ENCODE results near the gene ETV3. TPM values are rescaled to one million over a fixed set of nuclear protein-coding genes. Genes with fewer than 3 reads are reported as not detected.

Gene ETV3
- total and polyA plus RNA-seq, 10 of the 15 experiments (the other 5 are each of a cell fraction or from before 2014, with no cell fraction given), result 1.7 to 13.8 (median 7.2) TPM

DNA sequence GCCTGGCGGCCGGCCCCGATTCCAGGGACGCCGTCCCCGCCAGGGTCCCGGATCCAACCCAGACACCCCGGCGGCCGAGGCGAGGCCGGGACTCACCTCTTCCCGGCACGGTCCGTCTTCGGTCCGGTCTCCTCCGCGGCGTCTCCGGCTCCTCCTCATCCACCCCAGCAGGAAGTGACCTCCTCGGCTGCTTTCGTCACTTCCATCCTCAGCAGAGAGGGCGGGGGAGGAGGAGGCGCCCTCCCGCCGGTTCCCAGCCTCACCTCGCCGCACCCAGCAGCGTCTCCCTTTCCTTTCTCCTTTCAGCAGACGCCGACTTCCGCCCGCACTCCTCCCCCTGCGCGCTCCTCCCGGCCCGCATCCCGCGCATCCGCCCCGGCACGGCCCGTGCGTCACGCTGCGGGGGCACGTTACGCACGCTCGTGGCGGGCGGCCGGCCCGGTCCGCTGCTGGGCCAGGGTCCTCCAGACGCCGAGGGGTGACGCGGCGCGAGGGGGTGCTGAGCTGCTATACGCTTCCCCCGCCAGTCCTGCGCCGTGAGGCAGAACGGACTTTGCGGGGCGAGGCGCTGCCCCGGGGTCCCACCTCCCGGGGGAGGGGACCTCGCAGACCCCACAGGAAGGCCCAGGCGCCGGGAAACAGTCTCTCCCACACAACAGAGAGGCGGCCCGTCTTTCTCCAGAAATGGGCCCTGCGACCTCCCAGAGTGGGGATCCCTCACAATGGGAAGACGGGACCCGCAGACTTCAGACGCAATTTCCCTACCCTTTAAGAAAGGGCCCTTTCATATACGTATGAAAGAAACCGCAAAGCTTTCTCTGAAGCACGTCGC lies at the start of gene ETV3 (continued):
- TF ChIP-seq EGR1 (IDR thresholded peaks at IDR 0.05; ENCODE audit: borderline replicate concordance in 1 of 2, low read depth in 2 of 2, low read length in 2 of 2) (peak; percentile 51 to 78; a peak in 2 of 3 replicates), HDAC6 (IDR thresholded peaks at IDR 0.05; ENCODE audit: unreplicated experiment) (peak; percentile 53), MEF2A (IDR thresholded peaks at IDR 0.05; ENCODE audit: insufficient read depth, low read depth, low read length) (no peak), NFYB (IDR thresholded peaks at IDR 0.05; ENCODE audit: insufficient read depth, low read depth, low read length) (no peak), TCF12 (IDR thresholded peaks at IDR 0.05; ENCODE audit: low read depth, low read length) (peak; percentile 2; the same call in 1 of the 2 replicates), STAT1 (conservative IDR thresholded peaks at IDR 0.05) (no peak), SRF (IDR thresholded peaks at IDR 0.05; ENCODE audit: low read depth in 2 of 2, low read length in 2 of 2) (no peak), BHLHE40 (IDR thresholded peaks at IDR 0.05; ENCODE audit: borderline replicate concordance in 1 of 2, low read depth in 2 of 2, low read length in 1 of 2) (peak; percentile 63 to 91; a peak in 3 of 4 replicates), NRF1 (conservative IDR thresholded peaks at IDR 0.05; ENCODE audit: low read depth, low read length) (no peak; the same call in 1 of the 2 replicates), CHD1 (IDR thresholded peaks at IDR 0.05; ENCODE audit: low read depth, low read length) (no peak), NBN (IDR thresholded peaks at IDR 0.05) (peak; percentile 71), BRCA1 (IDR thresholded peaks at IDR 0.05; ENCODE audit: low read depth, low read length) (no peak), SMAD1 (IDR thresholded peaks at IDR 0.05; ENCODE audit: low read depth, partially characterized antibody) (no peak), IRF4 (IDR thresholded peaks at IDR 0.05; ENCODE audit: low read depth, low read length) (no peak), MYB (IDR thresholded peaks at IDR 0.05; ENCODE audit: borderline replicate concordance, low read depth, low read length) (no peak), ZNF207 (IDR thresholded peaks at IDR 0.05; ENCODE audit: borderline replicate concordance) (peak; percentile 85; the same call in 1 of the 2 replicates), FOXM1 (IDR thresholded peaks at IDR 0.05; ENCODE audit: low read depth, low read length) (no peak), GABPA (IDR thresholded peaks at IDR 0.05; ENCODE audit: low read depth) (peak; percentile 88), KDM1A (IDR thresholded peaks at IDR 0.05; ENCODE audit: borderline replicate concordance) (no peak), POLR2AphosphoS5 (IDR thresholded peaks at IDR 0.05; ENCODE audit: low read length) (peak; percentile 88), BCL11A (IDR thresholded peaks at IDR 0.05; ENCODE audit: low read depth, low read length) (no peak), HDAC2 (IDR thresholded peaks at IDR 0.05) (no peak), PAX8 (IDR thresholded peaks at IDR 0.05) (no peak)
- TF ChIP-seq, protein P1, sequence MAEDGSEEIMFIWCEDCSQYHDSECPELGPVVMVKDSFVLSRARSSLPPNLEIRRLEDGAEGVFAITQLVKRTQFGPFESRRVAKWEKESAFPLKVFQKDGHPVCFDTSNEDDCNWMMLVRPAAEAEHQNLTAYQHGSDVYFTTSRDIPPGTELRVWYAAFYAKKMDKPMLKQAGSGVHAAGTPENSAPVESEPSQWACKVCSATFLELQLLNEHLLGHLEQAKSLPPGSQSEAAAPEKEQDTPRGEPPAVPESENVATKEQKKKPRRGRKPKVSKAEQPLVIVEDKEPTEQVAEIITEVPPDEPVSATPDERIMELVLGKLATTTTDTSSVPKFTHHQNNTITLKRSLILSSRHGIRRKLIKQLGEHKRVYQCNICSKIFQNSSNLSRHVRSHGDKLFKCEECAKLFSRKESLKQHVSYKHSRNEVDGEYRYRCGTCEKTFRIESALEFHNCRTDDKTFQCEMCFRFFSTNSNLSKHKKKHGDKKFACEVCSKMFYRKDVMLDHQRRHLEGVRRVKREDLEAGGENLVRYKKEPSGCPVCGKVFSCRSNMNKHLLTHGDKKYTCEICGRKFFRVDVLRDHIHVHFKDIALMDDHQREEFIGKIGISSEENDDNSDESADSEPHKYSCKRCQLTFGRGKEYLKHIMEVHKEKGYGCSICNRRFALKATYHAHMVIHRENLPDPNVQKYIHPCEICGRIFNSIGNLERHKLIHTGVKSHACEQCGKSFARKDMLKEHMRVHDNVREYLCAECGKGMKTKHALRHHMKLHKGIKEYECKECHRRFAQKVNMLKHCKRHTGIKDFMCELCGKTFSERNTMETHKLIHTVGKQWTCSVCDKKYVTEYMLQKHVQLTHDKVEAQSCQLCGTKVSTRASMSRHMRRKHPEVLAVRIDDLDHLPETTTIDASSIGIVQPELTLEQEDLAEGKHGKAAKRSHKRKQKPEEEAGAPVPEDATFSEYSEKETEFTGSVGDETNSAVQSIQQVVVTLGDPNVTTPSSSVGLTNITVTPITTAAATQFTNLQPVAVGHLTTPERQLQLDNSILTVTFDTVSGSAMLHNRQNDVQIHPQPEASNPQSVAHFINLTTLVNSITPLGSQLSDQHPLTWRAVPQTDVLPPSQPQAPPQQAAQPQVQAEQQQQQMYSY (CRISPR knock-in tag; IDR thresholded peaks at IDR 0.05), result no peak
- TF ChIP-seq, protein P2, sequence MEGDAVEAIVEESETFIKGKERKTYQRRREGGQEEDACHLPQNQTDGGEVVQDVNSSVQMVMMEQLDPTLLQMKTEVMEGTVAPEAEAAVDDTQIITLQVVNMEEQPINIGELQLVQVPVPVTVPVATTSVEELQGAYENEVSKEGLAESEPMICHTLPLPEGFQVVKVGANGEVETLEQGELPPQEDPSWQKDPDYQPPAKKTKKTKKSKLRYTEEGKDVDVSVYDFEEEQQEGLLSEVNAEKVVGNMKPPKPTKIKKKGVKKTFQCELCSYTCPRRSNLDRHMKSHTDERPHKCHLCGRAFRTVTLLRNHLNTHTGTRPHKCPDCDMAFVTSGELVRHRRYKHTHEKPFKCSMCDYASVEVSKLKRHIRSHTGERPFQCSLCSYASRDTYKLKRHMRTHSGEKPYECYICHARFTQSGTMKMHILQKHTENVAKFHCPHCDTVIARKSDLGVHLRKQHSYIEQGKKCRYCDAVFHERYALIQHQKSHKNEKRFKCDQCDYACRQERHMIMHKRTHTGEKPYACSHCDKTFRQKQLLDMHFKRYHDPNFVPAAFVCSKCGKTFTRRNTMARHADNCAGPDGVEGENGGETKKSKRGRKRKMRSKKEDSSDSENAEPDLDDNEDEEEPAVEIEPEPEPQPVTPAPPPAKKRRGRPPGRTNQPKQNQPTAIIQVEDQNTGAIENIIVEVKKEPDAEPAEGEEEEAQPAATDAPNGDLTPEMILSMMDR (IDR thresholded peaks at IDR 0.05 in 2 of 3, conservative IDR thresholded peaks at IDR 0.05 in 1 of 3; ENCODE audit: control insufficient read depth in 2 of 3, extremely low read depth in 1 of 3, insufficient read depth in 1 of 3, low read depth in 3 of 3, low read length in 3 of 3), result no peak

Data from GM12878 (cell line).